ENCODE data around the gene GABRE.

DNA sequence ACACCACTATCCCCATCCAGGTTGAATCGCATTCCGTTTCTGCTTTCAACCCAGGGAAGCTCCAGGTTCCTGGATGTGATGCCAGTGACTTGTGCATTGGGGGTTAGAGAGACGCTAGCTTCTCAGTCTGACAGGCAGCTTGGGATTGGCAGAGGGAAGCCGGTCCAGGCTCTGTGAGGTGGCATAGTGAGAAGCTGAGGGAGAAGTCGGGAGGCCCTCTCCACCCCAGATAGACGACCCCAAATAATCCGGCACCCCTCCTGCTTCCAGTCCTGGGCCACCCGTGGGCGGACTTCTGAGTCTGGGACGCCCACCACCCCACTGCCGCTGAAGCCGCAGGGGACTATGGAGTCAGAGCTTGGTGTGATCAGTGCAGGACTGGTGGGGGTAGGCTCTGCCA, 54.4 kb downstream of the GABRE start:
- TF ChIP-seq, protein P1, sequence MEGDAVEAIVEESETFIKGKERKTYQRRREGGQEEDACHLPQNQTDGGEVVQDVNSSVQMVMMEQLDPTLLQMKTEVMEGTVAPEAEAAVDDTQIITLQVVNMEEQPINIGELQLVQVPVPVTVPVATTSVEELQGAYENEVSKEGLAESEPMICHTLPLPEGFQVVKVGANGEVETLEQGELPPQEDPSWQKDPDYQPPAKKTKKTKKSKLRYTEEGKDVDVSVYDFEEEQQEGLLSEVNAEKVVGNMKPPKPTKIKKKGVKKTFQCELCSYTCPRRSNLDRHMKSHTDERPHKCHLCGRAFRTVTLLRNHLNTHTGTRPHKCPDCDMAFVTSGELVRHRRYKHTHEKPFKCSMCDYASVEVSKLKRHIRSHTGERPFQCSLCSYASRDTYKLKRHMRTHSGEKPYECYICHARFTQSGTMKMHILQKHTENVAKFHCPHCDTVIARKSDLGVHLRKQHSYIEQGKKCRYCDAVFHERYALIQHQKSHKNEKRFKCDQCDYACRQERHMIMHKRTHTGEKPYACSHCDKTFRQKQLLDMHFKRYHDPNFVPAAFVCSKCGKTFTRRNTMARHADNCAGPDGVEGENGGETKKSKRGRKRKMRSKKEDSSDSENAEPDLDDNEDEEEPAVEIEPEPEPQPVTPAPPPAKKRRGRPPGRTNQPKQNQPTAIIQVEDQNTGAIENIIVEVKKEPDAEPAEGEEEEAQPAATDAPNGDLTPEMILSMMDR (conservative IDR thresholded peaks at IDR 0.05; ENCODE audit: low read depth, low read length) = no peak
- TF ChIP-seq EZH2 (IDR thresholded peaks at IDR 0.05; ENCODE audit: low read length, unreplicated experiment) = no peak
